GM12878 (cell line): Measurements from ENCODE around the gene CSTB. TPM values are rescaled to one million over a fixed set of nuclear protein-coding genes. Genes with fewer than 3 reads are reported as not detected.

Experiments
- ATAC-seq: fragments of 200-7000 bp; cut with Tn5 transposase; 3 replicates; pipeline ENCODE4 v1.9.1; 2020; ENCODE audit warnings: mild to moderate bottlenecking, moderate library complexity
- BruUV-seq: library from RNA; stranded (reverse); fragments of 400-500 nt; replicated peaks from 2 replicates; lab custom pipeline; 2021; lab: Mats Ljungman, UMichigan
- CTCF ChIA-PET: fragments of 300-600 bp; sonication (Branson Sonifier 250); formaldehyde crosslinking; extraction: SDS; loops from one replicate; lab custom pipeline; 2021; ENCODE audit warnings: inconsistent platforms; lab: Yijun Ruan, JAX
- POLR2A ChIA-PET: fragments of 350-600 bp; formaldehyde crosslinking; extraction: SDS; loops from one replicate; lab custom pipeline; 2021; ENCODE audit warnings: inconsistent platforms; lab: Charles Lee
- RAD21 ChIA-PET: fragments of 300-600 bp; sonication (Branson Sonifier 250); formaldehyde crosslinking; loops from one replicate; lab custom pipeline; 2023; ENCODE audit warnings: antibody characterized with exemption; ENCODE audit not compliant: unreplicated experiment; lab: Charles Lee
- SMC1A ChIA-PET: fragments of 300-600 bp; sonication (Branson Sonifier 250); formaldehyde crosslinking; loops from one replicate; lab custom pipeline; 2023; ENCODE audit not compliant: unreplicated experiment, uncharacterized antibody; lab: Charles Lee
- DNase-seq: peaks from one replicate; pipeline ENCODE4 v3.0.0-alpha.2; 2011; ENCODE audit warnings: low read depth, low spot score
- FAIRE-seq: peaks from 3 replicates; lab custom pipeline; 2011; peaks lifted over from hg19 to GRCh38; lab: Jason Lieb, UNC
- H2AFZ ChIP-seq: 2 replicates; pipeline ENCODE4 v1.6.0; 2011; ENCODE audit warnings: low read depth, low read length, control low read depth; ENCODE audit not compliant: control insufficient read depth
- H3K27ac ChIP-seq: 2 replicates; pipeline ENCODE4 v1.5.1; 2011; ENCODE audit warnings: control low read depth; ENCODE audit not compliant: control insufficient read depth, insufficient read depth
- H3K27me3 ChIP-seq, 2 experiments: replicated peaks in 1 of 2; 2 replicates each; pipeline versions ENCODE4 v1.6.0 to v1.6.1; 2011; ENCODE audit warnings: low read length in 1 of 2; ENCODE audit not compliant: control insufficient read depth in 2 of 2, insufficient read depth in 2 of 2
- H3K36me3 ChIP-seq, 2 experiments: 2 replicates each; pipeline ENCODE4 v1.5.1; 2011; ENCODE audit warnings: low read length in 1 of 2; ENCODE audit not compliant: control insufficient read depth in 2 of 2, insufficient read depth in 2 of 2
- H3K4me1 ChIP-seq: 2 replicates; pipeline ENCODE4 v1.6.1; 2011; ENCODE audit warnings: mild to moderate bottlenecking, low read length, moderate library complexity, mixed read lengths; ENCODE audit not compliant: control insufficient read depth, insufficient read depth
- H3K4me2 ChIP-seq: 2 replicates; pipeline ENCODE4 v1.6.0; 2011; ENCODE audit warnings: control low read depth; ENCODE audit not compliant: control insufficient read depth, insufficient read depth
- H3K4me3 ChIP-seq: fragments of 200-600 bp; sonication (generic); 2 replicates; pipeline ENCODE4 v1.5.1; 2016
- H3K79me2 ChIP-seq: 2 replicates; pipeline ENCODE4 v1.6.0; 2011; ENCODE audit warnings: low read length; ENCODE audit not compliant: control insufficient read depth, insufficient read depth
- H3K9ac ChIP-seq: 2 replicates; pipeline ENCODE4 v1.8.0; 2011; ENCODE audit warnings: low read length, control low read depth, mixed read lengths; ENCODE audit not compliant: control insufficient read depth, insufficient read depth
- H3K9me3 ChIP-seq: replicated peaks from 3 replicates; pipeline ENCODE4 v1.5.1; 2011; ENCODE audit warnings: mild to moderate bottlenecking, low read length; ENCODE audit not compliant: control insufficient read depth, insufficient read depth
- H4K20me1 ChIP-seq: 2 replicates; pipeline ENCODE4 v1.6.0; 2011; ENCODE audit not compliant: control insufficient read depth, insufficient read depth
- CBX5 ChIP-seq: sonication (generic); IDR thresholded peaks from 2 replicates; pipeline ENCODE4 v1.6.1; 2016; ENCODE audit warnings: low read depth, moderate library complexity, mild to moderate bottlenecking, inconsistent platforms
- FOXM1 ChIP-seq: IDR thresholded peaks from 2 replicates; pipeline ENCODE4 v1.6.1; 2012; ENCODE audit warnings: low read depth, mild to moderate bottlenecking, inconsistent platforms, low read length, moderate library complexity
- HCFC1 ChIP-seq: fragments of 150-350 bp; IDR thresholded peaks from 2 replicates; pipeline ENCODE4 v1.6.1; 2014; ENCODE audit warnings: low read length
- HDAC2 ChIP-seq: fragments of 200-600 bp; sonication (generic); IDR thresholded peaks from 2 replicates; pipeline ENCODE4 v1.6.1; 2017
- IKZF1 ChIP-seq: fragments of 450-650 bp; conservative IDR thresholded peaks from 2 replicates; pipeline ENCODE4 v1.6.1; 2017; ENCODE audit warnings: antibody characterized with exemption, mild to moderate bottlenecking
- LARP7 ChIP-seq: fragments of 450-650 bp; IDR thresholded peaks from 2 replicates; pipeline ENCODE4 v1.6.1; 2017; ENCODE audit warnings: mild to moderate bottlenecking
- STAT3 ChIP-seq: IDR thresholded peaks from 2 replicates; pipeline ENCODE4 v1.6.1; 2011; ENCODE audit warnings: low read depth, low read length, improper control_type of control experiment
- TBL1XR1 ChIP-seq: IDR thresholded peaks from 2 replicates; pipeline ENCODE4 v1.6.1; 2012; ENCODE audit warnings: low read depth, low read length, improper control_type of control experiment
- ZNF384 ChIP-seq: IDR thresholded peaks from 2 replicates; pipeline ENCODE4 v1.6.1; 2012; ENCODE audit warnings: low read depth, mild to moderate bottlenecking, low read length, improper control_type of control experiment, borderline replicate concordance
- WGBS: methylation state at CpG from one replicate; pipeline ENCODE4 v1.1.6; 2016; ENCODE audit warnings: low lambda C conversion rate; ENCODE audit not compliant: insufficient replicate concordance, insufficient coverage; ENCODE audit errors: missing lambda C conversion rate; 5-methylcytosine and 5-hydroxymethylcytosine counted together
- in situ Hi-C: fragments of 300-500 bp; cut with MboI; formaldehyde crosslinking; loops from 9 replicates; pipeline ENCODE4 v1.14.3; 2018; ENCODE audit warnings: mixed read lengths
- intact Hi-C: fragments of 100-400 bp; cut with micrococcal nuclease; formaldehyde crosslinking; loops from one replicate; pipeline ENCODE4 v1.14.2; 2022; ENCODE audit not compliant: unreplicated experiment
- polyA plus RNA-seq, 11 experiments: library from polyadenylated mRNA; depleted of rRNA in 4 of 11; unstranded in 6 of 11; stranded (reverse) in 5 of 11; fragments of >200 nt; fragmentation: Nextera tagmentation in 4 of 11; fragmentation: Illumina TruSeq in 1 of 11; extraction: Ambion mirVana in 4 of 11; extraction: Trizol in 1 of 11; gene quantifications; 1 replicate in 1 of 11; 2 replicates in 10 of 11; pipeline versions ENCODE4 v1.2.1 to v1.2.3, GENCODE V29; 2011 to 2016; ENCODE audit warnings: inconsistent platforms in 2 of 11, missing spikeins in 2 of 11, low read depth in 1 of 11
- total RNA-seq, 4 experiments: library from RNA; depleted of rRNA in 3 of 4; stranded (reverse); fragments of >200 nt in 3 of 4; fragmentation: Illumina TruSeq in 1 of 4; extraction: Trizol in 1 of 4; gene quantifications; 2 replicates each; pipeline versions ENCODE4 v1.2.1 to v1.2.3, GENCODE V29; 2013 to 2021
- TF ChIP-seq, protein P1 (sequence below): IDR thresholded peaks from 2 replicates; pipeline ENCODE4 v1.6.1; 2012; ENCODE audit warnings: low read length, inconsistent platforms
- TF ChIP-seq, protein P2 (sequence below): IDR thresholded peaks from 2 replicates; pipeline ENCODE4 v1.6.1; 2012; ENCODE audit warnings: improper control_type of control experiment, low read depth, low read length; ENCODE audit not compliant: insufficient replicate concordance
- TF ChIP-seq, protein P3 (sequence below): fragments of 150-350 bp; IDR thresholded peaks from 2 replicates; pipeline ENCODE4 v1.6.1; 2016; ENCODE audit warnings: low read depth, low read length
- TF ChIP-seq, protein P4 (sequence below): IDR thresholded peaks from 2 replicates; pipeline ENCODE4 v1.6.1; 2012; ENCODE audit warnings: low read depth, low read length, improper control_type of control experiment
- TF ChIP-seq, protein P5 (sequence below): IDR thresholded peaks from 2 replicates; pipeline ENCODE4 v1.6.1; 2012; ENCODE audit warnings: low read depth, low read length, improper control_type of control experiment

Gene CSTB
- total and polyA plus RNA-seq, 10 of the 15 experiments (the other 5 are each of a cell fraction or from before 2014, with no cell fraction given), result 12.5 to 82.7 (median 41.9) TPM

DNA sequence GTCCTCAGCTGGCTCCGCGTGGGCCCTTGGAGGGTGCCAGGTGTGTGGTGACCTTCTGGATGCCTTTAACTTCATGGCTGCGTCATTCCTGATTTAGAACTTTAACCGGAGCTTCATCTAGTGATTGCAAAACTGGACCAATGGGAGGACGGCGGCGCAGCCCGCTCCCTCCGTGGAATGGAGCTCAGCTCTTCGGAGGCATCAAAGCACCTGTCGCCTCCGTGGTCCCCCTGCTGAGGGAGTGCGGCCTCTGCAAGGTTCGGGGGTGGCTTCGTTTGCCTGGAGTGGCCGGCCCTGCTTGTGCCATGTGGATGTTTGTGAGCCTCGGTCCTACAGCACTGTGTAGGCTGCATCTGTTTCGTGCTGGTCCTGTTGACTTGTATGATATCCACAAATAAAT is 14.2 kb downstream of the CSTB start:
- H2AFZ ChIP-seq, result no peak overlapping the region
- no peak for ATAC-seq
- no TSS peak for BruUV-seq
- ChIA-PET RAD21 (no interaction called here), POLR2A (no interaction called here), CTCF (interaction anchor here (1.3 kb wide), 1 partner anchor 10 kb away, joined by 4 read pairs; no protein-coding TSS in a partner anchor), SMC1A (no interaction called here)
- H4K20me1 ChIP-seq, result no peaks in the 10 kb centered on the region
- H3K79me2 ChIP-seq, result no peaks in the 10 kb centered on the region
- no peaks in the 10 kb centered on the region for H3K9me3 ChIP-seq
- no peak for FAIRE-seq
- no peaks in the 10 kb centered on the region for H3K4me1 ChIP-seq
- DNase-seq, result no peak
- H3K4me2 ChIP-seq, result no peak overlapping the region
- no peak overlapping the region for H3K4me3 ChIP-seq
- 97% methylated on average over 17 of the region's 18 CpGs for WGBS
- H3K27ac ChIP-seq, result no peak overlapping the region
- peaks cover 6 to 10% of the 10 kb centered on the region in 2 experiments; a peak in 3 of 4 replicates for H3K36me3 ChIP-seq
- intact Hi-C loops (no loop called here), in situ Hi-C loops (no loop called here)
- H3K27me3 ChIP-seq, result no peaks in the 10 kb centered on the region
- no peak for TF ChIP-seq ZNF384
- TF ChIP-seq, protein P1, sequence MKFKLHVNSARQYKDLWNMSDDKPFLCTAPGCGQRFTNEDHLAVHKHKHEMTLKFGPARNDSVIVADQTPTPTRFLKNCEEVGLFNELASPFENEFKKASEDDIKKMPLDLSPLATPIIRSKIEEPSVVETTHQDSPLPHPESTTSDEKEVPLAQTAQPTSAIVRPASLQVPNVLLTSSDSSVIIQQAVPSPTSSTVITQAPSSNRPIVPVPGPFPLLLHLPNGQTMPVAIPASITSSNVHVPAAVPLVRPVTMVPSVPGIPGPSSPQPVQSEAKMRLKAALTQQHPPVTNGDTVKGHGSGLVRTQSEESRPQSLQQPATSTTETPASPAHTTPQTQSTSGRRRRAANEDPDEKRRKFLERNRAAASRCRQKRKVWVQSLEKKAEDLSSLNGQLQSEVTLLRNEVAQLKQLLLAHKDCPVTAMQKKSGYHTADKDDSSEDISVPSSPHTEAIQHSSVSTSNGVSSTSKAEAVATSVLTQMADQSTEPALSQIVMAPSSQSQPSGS, result no peak
- TF ChIP-seq TBL1XR1, result no peak
- no peak for TF ChIP-seq FOXM1
- TF ChIP-seq HDAC2, result no peak
- TF ChIP-seq LARP7, result no peak
- TF ChIP-seq, protein P2, sequence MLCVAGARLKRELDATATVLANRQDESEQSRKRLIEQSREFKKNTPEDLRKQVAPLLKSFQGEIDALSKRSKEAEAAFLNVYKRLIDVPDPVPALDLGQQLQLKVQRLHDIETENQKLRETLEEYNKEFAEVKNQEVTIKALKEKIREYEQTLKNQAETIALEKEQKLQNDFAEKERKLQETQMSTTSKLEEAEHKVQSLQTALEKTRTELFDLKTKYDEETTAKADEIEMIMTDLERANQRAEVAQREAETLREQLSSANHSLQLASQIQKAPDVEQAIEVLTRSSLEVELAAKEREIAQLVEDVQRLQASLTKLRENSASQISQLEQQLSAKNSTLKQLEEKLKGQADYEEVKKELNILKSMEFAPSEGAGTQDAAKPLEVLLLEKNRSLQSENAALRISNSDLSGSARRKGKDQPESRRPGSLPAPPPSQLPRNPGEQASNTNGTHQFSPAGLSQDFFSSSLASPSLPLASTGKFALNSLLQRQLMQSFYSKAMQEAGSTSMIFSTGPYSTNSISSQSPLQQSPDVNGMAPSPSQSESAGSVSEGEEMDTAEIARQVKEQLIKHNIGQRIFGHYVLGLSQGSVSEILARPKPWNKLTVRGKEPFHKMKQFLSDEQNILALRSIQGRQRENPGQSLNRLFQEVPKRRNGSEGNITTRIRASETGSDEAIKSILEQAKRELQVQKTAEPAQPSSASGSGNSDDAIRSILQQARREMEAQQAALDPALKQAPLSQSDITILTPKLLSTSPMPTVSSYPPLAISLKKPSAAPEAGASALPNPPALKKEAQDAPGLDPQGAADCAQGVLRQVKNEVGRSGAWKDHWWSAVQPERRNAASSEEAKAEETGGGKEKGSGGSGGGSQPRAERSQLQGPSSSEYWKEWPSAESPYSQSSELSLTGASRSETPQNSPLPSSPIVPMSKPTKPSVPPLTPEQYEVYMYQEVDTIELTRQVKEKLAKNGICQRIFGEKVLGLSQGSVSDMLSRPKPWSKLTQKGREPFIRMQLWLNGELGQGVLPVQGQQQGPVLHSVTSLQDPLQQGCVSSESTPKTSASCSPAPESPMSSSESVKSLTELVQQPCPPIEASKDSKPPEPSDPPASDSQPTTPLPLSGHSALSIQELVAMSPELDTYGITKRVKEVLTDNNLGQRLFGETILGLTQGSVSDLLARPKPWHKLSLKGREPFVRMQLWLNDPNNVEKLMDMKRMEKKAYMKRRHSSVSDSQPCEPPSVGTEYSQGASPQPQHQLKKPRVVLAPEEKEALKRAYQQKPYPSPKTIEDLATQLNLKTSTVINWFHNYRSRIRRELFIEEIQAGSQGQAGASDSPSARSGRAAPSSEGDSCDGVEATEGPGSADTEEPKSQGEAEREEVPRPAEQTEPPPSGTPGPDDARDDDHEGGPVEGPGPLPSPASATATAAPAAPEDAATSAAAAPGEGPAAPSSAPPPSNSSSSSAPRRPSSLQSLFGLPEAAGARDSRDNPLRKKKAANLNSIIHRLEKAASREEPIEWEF, result no peak
- TF ChIP-seq, protein P3, sequence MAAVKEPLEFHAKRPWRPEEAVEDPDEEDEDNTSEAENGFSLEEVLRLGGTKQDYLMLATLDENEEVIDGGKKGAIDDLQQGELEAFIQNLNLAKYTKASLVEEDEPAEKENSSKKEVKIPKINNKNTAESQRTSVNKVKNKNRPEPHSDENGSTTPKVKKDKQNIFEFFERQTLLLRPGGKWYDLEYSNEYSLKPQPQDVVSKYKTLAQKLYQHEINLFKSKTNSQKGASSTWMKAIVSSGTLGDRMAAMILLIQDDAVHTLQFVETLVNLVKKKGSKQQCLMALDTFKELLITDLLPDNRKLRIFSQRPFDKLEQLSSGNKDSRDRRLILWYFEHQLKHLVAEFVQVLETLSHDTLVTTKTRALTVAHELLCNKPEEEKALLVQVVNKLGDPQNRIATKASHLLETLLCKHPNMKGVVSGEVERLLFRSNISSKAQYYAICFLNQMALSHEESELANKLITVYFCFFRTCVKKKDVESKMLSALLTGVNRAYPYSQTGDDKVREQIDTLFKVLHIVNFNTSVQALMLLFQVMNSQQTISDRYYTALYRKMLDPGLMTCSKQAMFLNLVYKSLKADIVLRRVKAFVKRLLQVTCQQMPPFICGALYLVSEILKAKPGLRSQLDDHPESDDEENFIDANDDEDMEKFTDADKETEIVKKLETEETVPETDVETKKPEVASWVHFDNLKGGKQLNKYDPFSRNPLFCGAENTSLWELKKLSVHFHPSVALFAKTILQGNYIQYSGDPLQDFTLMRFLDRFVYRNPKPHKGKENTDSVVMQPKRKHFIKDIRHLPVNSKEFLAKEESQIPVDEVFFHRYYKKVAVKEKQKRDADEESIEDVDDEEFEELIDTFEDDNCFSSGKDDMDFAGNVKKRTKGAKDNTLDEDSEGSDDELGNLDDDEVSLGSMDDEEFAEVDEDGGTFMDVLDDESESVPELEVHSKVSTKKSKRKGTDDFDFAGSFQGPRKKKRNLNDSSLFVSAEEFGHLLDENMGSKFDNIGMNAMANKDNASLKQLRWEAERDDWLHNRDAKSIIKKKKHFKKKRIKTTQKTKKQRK, result no peak
- TF ChIP-seq STAT3, result no peak
- no peak for TF ChIP-seq IKZF1
- TF ChIP-seq, protein P4, sequence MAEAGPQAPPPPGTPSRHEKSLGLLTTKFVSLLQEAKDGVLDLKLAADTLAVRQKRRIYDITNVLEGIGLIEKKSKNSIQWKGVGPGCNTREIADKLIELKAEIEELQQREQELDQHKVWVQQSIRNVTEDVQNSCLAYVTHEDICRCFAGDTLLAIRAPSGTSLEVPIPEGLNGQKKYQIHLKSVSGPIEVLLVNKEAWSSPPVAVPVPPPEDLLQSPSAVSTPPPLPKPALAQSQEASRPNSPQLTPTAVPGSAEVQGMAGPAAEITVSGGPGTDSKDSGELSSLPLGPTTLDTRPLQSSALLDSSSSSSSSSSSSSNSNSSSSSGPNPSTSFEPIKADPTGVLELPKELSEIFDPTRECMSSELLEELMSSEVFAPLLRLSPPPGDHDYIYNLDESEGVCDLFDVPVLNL, result no peak
- no peak for TF ChIP-seq HCFC1
- TF ChIP-seq CBX5, result no peak
- TF ChIP-seq, protein P5, sequence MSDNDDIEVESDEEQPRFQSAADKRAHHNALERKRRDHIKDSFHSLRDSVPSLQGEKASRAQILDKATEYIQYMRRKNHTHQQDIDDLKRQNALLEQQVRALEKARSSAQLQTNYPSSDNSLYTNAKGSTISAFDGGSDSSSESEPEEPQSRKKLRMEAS, result no peak
- H3K9ac ChIP-seq, result no peak overlapping the region
